ELR (cell line): Measurements from ENCODE around the gene DLX5.

ENCODE experiments used
- DNase-seq: peaks from one replicate; pipeline ENCODE4 v3.0.0-alpha.2; 2015; ENCODE audit warnings: low read depth

The DLX5 gene

DNA sequence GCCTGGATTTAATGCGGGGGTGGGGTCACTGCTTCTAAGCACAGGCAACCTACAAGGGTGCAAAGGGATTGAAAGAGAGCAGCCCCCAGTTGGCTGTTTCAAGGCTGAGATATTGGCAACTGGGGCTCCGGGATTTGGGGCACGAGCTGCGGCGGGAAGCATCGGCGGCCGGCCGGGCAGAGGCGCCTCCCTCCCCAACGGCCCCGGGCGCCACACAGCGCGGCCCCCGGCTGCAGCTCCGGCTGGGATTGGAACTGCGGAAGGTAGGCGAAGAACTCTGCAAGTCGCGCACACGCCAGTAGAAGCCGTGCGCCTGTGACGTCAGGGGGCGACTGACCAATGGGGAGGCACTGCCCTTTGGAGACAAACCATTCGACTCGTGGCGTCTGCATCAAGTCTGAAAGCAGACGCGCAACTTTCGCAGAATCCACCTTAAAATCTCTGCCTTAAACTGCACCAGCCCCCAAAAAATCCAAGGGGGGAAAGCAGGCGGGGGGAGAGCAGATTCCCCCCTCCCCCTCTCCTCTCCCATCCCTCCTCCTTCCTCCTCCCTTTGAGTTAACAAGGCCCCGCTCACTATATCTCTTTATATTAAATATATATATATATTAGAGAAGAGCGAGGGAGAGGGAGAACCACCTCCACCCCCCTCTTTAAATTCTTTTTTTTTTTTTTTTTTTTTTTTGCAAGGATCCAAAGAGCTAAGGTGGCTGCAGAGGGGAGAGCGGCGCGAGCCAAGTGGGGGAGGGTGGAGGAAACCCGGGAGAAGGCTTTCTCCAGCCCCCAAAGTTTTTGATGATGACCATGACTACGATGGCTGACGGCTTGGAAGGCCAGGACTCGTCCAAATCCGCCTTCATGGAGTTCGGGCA, 19.2 kb downstream of the DLX5 start, which contains the start of gene DLX6:
Gene DLX6 (plus strand): TSS at position 371 of the 872 bp plus-strand sequence. CDS start 425 bp downstream, at position 796.
- no peak for DNase-seq

DNA sequence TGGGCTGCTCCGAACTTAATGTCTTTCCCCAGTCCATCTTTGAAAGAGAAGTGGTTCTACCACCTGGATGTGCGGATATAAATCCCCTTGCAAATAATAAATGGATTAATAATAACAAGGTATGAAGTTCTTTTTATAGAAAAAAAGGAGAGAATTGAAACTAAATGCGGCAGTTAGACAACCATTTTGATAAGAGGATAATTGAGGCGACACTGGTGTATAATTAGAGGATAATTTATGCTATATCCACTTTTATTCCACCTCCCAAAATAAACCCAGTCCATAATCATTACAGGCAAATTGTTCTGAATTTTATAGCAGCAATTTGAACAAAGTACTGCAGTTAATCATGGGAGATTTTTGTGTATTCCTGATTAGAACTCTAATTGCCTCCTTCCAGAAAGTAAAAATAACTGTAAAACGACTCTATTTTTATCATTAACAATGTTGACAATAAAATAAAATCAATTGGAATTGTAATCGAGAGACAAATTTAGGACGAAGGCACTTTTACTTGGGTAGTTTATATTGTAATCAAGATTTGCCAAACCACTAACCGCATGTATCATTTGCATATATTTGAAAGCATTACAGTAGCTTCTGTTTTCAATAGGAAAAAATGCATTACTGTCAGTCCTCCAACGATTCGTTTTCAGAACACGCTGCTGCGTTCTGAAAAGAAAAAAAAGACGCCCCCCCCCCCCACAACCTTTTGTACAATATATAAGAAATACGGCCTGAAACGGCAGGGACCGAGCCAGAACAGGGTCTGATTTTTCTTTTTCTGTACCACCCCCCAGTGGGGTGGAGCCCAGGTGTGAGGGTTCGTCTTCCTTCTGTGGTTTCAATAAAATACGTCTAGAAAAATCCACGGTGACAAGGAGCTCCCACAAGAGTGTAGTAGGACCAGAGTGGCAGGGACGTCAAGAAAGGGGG, 20.1 kb downstream of the DLX5 start:
- DNase-seq, result no peak

DNA sequence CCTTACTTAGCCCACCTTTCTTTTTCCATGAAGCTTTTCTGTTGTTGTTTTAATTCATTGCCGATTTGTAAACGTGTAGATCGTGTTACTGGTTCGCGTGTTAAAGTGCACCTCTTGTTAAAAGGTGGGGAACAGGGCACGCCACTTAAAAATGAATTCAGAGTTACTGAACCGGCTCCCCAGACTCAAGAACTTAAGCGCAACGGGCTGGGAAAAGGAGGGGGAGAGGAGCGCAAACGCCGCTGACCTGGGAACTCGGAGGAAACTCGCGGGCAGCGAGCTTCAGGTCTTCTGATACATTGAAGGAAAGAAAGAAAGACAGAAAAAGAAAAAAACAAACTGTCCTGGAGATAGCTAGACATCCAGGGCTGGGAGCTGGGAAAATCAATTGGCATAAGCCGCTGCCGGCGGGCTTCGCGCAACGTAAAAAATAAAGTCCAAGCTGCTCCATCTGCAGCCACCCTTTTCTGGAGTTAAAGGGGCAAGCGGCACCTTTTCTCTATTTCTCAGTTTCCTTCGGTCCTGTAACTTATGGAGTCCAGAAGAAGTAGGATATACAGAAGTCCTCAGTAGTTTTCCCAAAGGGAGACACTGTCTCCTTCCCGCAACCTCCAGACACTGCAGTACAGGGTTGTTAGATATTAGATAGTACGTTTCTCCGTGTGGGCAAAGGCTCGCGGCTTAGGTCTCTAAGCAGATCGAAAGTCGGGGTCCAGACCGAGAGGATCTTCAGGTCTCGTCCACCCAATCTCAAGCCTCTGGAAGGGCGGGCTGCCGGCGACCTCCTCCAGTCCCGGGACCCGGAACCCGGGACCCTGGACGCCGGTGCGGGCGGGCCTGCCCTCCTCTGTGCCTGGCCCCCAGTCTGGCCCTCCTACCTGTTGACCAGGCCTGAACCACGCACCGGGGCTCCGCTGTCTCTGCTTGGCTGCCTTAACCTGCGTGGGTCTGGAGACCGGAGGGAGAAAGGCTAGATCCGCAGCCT, 21.1 kb downstream of the DLX5 start:
- no peak for DNase-seq

DNA sequence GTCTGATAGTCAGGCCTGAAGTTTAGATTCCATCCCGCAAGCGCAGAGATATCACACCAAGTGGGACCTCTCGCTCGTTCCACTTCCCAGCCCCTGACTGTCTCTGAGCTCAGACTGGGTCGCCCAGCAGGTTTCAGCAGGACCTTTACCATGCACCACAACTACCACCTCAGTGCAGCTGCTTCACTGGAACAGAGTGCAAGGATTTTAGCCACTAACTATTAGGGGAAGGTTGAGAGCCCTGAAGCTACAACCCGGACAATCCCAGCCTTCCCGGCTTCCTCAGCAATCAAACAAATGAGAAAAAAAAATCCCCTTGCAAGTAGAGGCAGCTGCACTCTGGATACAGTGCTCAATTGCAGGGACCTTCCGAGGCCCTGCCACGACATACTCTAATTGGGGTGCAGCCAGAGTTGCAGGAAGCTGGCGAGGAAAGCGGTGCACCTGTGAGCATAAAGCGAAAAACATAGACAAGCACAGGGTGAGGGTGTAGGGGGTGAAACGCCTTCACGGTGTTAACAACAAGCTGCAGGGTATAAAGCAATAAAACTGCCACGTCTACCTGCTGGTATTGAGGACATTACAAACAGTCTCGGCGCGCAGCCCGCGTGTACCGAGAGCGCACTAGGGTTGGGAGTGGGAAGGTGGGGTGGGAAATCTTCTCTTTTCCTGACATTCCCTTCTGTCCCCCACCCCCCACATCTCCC, 21.9 kb downstream of the DLX5 start:
- no peak for DNase-seq

DNA sequence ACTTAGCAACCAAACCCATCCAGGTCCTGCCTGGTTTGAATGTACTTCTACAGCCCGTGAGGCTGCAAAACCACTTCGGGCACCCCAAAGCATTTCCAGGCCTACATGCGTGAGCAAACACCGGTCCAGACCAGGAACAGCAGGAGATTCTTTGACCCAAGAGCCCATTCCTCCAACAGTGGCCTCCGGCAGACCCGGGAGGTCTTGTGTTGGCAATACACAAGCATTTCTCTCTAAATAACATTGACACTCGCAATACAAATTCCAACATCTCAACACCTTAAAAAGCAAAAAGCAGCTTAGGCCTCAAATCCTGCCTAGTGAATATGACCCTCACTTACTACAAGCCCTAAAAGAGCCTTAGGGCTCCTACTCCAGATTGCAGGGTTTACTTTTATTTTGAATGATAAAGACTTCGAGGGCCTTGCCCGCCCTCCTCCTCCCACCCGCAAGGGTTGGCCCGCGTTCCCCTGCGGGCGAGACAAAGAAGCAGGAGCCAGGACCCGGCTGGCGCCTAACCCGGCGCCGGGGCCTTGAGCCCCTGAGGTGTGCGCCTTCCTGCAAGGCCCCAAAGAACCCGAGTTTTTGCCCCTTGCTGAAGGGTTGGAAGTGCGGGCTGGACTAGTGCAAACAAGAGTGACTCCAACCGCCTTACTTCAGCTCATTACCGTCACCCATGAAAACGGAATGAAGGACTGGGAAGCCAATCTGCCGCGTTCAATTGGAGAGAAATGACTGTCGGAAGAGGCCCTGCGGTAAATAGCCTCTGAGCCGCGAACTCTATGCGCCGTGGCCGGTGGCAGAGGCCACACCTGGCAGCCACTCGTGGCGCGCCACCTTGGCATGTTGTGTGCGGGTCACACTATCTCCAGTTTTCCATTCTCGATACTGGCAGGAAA, 22.7 kb downstream of the DLX5 start:
- DNase-seq, result no peak

DNA sequence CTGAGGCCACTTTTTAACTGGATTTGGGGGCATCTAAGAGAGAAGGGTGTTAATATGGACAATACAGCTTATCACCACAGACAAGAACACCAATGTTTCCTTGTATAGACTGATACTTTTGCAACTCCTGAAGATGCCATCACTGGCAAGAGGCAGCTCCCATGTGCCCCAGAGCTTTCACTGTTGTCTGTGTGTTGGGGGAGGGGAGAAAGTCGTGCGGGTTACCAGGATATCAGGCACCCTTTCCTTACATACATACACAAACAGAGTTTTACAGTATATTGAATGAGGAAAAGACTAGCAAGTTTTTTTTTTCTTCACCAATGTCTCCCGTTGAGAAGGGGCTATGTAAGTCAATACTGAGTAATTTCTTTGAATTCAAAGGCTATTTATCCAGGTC, 23.4 kb downstream of the DLX5 start:
- DNase-seq, result no peak

DNA sequence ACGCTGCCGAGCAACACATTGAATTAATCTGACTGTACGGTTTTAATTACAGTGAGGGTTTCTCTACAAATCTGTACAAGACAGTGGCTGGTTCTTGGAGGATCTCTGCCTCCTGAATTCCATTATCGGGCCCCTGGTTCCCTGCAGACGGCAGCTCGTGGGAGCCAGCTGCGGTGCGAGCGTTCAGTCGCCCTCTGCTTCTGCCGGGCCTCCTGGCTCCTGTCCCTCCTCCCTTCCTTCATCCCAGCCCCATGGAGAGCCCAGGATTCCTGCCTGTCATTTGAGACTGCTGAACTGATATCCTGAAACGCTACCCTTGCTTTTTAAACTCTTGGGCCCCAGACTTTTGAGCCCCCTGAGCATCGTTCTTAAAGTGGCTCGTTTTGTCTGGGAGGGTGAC, 25.9 kb downstream of the DLX5 start:
- no peak for DNase-seq

DNA sequence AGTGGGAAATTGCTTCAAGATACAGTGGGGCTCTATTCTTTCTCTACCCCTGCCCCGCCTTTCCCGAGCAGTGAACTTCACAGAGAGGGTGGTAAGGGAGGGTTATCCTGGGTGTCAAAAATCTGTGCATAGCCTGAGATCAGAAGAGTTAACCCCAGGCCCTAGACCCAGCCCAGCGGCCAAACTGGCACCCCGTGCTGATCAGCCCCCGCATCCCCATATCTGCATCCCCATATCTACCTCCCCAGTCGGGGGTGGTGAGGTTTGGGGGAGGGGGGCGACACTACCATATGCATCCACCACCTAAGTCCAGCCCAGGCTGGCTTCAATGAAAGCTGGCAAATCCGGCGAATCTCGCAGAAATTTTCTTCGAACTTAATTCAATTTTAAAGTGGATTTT, 26.3 kb downstream of the DLX5 start:
- DNase-seq, result no peak

DNA sequence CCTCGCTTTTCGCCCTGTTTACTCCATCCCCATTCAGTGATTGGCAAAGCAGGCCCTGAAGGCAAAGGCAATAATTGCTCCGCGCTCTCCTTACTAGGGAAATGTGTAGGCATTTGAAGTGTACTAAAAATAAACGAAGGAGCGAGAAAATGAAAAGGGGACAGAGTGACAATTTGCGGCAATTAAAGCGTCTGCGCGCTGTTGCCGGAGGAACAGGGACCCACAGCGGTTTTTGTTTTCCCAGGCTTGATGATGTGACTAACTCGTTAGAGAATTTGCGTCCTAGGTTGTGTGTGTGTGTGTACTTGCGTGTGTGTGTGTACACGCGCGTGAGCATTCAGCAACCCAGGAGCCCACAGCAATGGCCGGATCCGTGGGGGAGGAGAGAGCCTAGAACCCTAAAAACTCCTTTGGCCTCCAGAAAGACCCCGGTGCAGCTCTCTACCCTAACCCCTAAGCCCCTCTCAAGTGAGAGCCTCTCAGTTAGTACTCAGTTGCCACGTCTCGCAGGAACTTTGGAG, 27.1 kb downstream of the DLX5 start:
- DNase-seq, result no peak

DNA sequence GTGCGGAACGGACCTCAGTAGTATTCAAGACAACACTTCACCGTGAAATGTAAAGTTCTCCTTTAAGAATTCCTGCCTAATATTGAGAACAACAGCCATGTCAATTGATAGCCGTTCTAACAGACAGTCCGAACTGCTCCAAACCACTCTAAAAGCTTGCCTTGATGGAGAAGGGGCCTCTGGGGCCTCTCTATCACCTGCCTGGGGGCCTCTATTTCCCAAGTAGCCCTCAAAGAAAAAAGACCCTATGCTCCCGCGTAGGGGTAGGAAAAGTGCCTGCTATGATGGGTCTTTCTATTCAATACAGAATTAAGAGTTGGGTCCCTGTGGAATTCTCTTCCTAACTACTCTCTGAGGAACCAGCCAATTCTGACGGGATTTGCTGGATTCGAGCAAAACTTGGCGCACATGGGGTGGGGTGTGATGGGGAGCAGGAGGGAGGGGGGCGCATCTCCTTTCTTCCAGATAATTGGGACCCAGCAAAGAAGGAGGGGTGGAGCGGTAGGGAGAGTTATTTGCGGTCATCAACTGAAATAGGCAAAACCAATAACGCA, 27.6 kb downstream of the DLX5 start:
- DNase-seq, result no peak

DNA sequence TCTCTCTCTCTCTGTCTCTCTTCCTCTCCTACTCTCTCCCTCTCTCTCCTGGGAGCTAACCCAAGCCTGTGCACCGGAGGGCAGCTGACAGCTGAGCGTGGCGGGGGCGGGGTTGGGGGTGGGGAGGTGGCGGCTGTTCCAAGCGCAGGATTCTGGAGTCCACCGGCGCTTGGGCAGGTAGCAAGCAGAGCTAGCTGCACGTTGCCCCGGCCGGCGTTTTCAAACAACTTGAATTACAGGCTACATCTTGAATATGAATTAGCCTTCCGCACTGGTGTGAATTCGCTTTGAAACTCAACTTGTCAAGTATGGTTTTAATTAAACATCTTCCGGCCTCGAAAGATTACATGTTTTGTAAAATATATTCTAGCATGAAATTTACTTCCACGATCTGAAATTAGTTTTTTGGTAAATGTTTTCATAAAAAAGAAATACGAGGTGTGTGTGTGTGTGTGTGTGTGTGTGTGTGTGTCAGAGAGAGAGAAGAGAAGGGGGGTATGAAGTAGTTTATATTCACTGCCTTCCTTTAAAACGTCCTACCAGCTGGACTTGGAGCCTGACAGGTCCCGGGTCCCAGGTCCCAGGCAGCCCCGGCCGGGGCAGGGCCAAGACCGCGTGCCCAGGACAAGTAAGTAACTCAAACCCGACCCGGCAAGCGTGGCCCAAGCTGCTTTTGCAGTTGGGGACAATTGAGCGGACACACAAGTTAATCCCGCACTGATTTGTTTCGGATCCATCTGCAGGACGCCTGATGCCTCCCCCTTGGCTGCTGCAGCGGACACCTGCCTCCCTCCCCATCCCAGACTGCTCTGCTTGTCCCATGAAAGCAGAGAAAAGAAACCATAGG, 28.3 kb downstream of the DLX5 start:
- no peak for DNase-seq

DNA sequence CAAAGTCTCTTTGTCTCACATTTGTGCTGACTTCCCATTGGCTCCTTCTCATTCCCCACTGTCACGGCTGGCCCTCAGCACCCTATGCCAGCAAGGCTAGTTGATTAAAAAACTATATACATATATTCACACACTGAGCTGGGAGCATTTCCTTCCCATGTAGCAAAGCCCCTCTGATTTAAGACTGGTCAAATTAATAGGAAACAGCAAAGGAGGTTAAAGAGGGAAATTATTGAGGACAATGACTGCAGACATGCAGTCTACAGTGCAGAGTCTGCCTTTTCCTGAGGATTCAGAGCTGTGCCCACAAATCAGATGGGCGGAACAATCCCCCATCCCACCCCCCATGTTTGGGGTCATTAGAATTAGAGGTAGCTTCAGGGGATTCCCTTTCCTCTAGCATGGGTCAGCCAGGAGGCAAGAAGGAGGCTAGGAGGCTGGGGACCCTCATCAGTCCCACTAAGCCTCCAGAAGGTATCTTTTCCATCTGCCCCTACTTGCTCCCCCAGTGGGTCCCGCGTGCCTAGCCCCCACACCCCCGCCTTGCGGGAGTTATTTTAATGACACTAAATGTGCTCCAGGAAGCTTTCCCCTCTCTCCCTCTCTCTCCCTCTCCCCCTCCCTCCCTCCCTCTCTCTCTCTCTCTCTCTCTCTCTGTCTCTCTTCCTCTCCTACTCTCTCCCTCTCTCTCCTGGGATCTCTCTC, 29.1 kb downstream of the DLX5 start:
- DNase-seq, result no peak

DNA sequence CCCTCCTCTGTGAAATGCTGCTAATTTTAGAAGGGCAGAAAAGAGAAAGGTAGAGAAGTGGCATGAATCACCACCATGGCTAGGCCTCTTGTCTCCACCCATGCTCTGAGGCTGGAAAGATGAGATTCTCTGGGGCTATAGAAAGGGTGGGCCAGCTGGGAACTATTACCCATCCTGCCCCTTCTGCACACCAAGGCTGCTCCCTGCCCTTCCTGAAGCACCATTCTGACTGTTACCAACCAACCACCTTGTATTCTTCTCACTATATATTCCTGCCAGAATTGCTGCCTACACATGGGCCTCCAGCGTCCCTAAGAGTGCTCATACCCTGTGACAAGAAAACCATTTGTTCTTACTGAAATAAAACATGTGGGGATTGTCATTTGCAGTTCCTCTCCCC, 30.7 kb downstream of the DLX5 start:
- DNase-seq, result no peak

DNA sequence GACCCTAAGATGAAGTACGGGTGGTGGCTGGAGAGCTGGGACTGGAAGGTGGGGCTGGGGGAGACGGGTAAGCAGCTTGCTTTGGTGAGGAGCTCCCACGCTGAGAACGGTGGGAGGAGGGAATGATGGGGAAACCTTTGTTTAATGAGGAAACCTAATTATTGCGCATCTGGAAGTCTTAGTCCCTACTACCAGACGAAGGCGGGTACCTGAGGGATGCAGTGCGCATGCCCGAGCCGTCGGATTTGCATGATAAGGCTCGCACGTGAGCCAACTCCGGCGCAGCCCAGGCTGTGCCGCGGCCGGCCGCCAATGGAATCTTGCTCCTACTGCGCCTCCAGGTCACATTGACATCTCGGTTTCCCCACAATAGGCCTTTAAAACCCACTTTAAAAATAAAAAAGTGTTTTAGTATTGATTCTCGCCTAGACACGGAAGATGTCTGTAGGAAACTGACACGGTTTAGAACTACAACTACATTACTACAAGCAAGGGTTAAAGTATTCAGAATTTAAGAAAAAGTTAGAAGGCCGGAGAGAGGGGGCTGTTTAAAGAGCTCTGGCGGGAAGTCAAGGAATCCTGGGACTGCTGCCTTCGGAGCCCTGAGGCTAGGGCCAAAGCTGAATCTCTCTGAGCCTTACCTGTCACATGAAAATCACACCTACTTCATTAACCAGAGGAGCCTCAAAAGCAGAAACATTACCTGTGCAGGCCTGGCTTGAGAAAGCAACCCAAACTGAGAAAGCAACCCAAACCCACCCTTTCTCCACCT, 31.4 kb downstream of the DLX5 start:
- no peak for DNase-seq

DNA sequence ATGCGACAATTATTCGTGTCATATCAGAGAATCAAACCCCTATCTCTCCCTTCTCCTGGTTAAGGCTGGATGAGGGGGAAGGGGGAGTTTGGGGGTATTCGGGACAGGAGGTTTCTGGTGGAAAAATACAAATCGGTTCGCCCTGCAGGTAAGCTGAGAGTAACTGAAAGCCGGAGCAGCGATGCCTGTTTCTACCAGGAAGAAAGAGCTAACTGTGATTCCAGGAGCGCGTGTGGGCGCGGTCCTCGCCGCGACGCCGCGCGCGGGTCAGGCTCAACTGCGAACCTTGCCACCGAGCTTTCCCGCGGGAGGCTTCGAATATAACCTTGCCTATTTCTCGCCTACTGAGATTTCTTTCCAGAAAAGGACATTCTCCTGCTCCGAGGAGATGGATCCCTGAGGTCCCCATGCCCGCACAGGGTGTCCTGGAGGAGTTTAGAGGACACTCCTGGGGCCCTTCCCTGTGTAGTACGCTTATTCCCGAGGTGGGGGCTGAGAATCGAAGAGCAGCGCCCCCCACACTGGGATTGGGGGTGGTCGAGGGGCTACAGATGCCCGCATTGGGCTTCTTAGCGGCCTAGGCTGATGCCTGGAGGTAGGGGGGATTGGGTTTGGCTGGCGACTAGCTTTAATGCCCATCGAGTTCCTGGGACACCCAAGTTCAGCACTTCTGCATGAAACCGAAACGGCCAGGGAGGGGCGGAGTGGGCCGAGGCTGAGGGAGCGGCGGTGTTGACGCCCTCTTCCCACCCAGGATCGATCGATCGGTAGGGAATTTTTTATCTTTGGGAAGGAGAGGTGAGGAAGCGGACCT, 32.2 kb downstream of the DLX5 start:
- DNase-seq, result no peak

DNA sequence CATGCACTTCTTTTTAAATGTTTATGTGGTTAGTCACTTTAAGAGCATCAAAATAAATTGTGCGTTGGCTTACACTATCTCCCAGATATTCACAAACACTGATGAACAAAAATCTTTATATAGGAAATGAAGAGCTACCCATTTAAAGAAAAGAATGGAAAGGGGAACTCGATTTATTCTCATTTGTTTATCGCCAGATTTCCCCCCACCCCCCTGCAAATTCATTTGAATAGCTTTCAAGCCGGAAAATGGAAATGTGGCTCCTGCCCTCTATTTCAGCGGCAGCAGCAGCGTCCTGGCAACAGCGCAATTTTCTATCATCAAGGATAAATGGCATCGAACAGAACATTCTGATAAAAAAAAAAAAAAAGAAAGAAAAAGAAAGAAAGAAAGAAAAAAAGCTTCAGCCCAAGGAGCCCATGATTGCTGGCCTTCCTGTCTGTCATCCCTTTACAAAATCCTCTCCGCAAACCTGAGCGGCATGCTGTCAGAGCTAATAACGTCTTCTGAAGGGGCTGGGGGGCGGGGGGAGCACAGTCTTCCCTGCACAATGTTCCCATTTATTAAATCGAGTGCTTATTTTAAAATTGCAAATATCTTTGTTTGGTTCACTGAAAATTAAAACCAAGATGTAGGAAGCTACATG, 33.0 kb downstream of the DLX5 start:
- DNase-seq, result no peak
